ENCODE measurements around the gene OSBPL6.

GRCh38 chr2:178366412-178366811 lies 172.1 kb downstream of the OSBPL6 start:
- TF ChIP-seq, protein P1, sequence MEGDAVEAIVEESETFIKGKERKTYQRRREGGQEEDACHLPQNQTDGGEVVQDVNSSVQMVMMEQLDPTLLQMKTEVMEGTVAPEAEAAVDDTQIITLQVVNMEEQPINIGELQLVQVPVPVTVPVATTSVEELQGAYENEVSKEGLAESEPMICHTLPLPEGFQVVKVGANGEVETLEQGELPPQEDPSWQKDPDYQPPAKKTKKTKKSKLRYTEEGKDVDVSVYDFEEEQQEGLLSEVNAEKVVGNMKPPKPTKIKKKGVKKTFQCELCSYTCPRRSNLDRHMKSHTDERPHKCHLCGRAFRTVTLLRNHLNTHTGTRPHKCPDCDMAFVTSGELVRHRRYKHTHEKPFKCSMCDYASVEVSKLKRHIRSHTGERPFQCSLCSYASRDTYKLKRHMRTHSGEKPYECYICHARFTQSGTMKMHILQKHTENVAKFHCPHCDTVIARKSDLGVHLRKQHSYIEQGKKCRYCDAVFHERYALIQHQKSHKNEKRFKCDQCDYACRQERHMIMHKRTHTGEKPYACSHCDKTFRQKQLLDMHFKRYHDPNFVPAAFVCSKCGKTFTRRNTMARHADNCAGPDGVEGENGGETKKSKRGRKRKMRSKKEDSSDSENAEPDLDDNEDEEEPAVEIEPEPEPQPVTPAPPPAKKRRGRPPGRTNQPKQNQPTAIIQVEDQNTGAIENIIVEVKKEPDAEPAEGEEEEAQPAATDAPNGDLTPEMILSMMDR (IDR thresholded peaks at IDR 0.05), result no peak
- no peak for TF ChIP-seq POLR2A (IDR thresholded peaks at IDR 0.05)

All from lower leg skin (tissue), 3 donors.